Amniotic epithelial cell (primary cell): ENCODE results near the gene SRRM3.
"Not testable (repeated sequence)": the region's sequence is repeated elsewhere in the genome, so short reads cannot be mapped to it uniquely, and the experiment has no call there.

Experiments used
- DNase-seq: peaks from one replicate; pipeline ENCODE4 v3.0.0-alpha.2; 2010; ENCODE audit warnings: low read depth

Gene SRRM3

GRCh38 chr7:76231071-76231470, 29.4 kb downstream of the SRRM3 start:
- DNase-seq = no peak

- no peak for DNase-seq
Measured at GRCh38 chr7:76231583-76231982, 29.9 kb downstream of the SRRM3 start.

- DNase-seq = no peak
Measured at GRCh38 chr7:76232698-76233097, 31.0 kb downstream of the SRRM3 start.

GRCh38 chr7:76233538-76234281, 32.0 kb downstream of the SRRM3 start:
- DNase-seq = no peak

GRCh38 chr7:76234282-76234584, 32.5 kb downstream of the SRRM3 start:
- DNase-seq = no peak

- peak; percentile 87 for DNase-seq
Measured at GRCh38 chr7:76234931-76235441, 33.3 kb downstream of the SRRM3 start.

- DNase-seq = no peak
Measured at GRCh38 chr7:76236224-76236623, 34.5 kb downstream of the SRRM3 start.

GRCh38 chr7:76238326-76238725, 36.6 kb downstream of the SRRM3 start:
- no peak for DNase-seq

GRCh38 chr7:76241141-76241540, 39.4 kb downstream of the SRRM3 start:
- no peak for DNase-seq

DNA sequence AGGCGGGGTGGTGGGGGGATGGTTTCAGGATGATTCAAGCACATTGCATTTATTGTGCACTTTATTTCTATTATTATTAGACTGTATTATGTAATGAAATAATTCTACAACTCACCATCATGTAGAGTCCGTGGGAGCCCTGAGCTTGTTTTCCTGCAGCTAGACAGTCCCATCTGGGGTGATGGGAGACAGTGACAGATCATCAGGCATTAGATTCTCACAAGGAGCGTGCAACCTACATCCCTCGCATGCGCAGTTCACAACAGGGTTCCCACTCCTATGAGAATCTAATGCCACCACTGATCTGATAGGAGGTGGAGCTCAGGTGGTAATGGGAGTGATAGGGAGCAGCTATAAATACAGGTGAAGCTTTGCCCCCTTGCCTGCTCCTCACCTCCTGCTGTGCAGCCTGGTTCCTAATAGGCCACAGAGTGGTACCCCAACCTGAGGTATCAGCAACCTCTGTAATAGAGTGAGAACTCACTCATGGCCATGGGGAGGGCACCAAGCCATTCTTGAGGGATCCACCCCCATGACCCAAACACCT, 40.9 kb downstream of the SRRM3 start:
- not testable (repeated sequence) for DNase-seq

GRCh38 chr7:76244781-76245391, 43.2 kb downstream of the SRRM3 start:
- no peak for DNase-seq

GRCh38 chr7:76246804-76247389, 45.2 kb downstream of the SRRM3 start:
- DNase-seq = no peak

- DNase-seq = no peak
Measured at GRCh38 chr7:76247938-76248337, 46.2 kb downstream of the SRRM3 start.

- DNase-seq = no peak
Measured at GRCh38 chr7:76252021-76252420, 50.3 kb downstream of the SRRM3 start.

DNA sequence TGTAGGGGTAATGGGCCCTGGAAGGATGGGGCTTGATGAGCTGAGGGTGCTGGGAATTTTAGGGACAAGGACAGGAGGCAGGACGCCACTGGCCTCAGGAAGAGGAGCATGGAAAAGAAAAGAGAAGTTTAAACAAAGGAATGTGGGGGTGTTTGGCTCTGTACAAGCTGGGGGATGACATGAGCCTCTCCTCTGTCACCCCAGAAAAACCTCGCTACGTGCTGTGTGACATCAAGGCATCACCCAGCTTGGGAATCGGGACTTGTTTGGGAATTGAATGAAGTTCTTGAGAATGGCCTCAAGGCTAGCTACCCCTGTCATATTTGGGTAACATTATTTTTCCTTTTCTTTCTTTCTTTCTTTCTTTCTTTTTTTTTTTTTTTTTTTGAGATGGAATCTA, 53.1 kb downstream of the SRRM3 start:
- DNase-seq = no peak

GRCh38 chr7:76257973-76258372, 56.3 kb downstream of the SRRM3 start:
- no peak for DNase-seq

DNA sequence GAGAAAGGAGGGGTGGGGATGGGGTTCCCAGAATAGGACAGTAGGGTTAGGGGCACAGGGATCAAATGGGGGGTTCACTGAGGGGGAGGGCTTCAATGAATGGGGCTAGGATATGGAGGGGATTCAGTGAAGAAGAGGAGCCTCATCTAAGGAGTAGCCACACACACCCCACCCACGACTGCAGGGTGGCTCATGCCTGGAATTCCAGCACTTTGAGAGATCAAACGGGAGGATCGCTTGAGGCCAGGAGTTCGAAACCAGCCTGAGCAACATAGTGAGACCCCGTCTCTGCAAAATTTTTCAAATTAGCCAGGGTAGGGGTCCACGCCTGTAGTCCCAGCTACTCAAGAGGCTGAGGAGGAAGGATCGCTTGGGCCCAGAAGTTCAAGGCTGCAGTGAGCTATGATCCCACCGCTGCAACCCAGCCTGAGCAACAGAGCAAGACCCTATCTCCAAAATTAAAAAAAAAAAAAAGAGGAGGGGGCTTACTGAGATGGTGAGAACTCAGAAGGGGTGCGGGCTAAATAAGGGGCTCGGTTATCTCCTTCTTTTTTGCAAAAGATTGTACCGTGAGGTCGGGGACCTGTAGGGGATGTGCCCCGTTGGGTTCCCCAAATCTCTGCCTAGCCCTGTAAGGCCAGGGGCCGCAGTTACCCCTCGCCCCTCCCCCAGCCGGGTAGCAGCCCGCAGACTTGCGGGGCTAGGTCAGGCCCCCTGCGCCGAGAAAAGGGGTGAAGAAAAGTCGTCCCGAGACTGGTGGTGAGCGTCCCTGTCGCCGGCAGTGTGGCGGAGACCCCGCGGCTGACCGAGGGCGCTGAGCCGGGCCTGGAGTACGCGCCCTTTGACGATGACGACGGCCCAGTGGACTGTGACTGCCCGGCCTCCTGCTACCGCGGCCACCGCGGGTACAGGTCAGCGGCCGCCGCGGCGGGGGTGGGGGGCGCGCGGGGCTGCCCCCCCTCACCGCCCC, 57.7 kb downstream of the SRRM3 start:
- DNase-seq = no peak

DNA sequence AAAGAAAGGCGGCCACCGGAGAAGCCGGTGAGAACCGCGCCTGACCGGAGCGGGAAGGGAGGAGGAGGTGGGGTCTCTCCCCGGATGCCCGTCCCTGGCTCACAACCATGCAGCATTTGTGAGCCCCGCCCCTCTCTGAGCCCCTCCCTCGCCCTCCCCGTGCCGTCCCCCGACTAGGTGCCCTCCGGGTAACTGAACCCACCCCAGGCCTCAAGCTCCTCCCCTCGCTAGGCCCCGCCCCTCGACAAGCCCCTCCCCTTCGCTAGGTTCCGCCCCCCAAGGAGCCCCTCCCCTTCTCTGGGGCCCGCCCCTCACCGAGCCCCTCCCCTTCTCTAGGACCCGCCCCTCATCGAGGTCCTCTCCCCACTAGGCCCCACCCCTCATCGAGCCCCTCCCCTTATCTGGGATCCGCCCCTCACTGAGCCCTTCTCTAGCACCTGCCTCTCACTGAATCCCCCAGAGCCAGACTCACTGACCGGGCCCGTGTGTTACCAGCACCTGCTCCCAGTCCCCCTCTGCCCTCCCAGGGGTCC, 58.5 kb downstream of the SRRM3 start:
- peak; percentile 30 for DNase-seq

DNA sequence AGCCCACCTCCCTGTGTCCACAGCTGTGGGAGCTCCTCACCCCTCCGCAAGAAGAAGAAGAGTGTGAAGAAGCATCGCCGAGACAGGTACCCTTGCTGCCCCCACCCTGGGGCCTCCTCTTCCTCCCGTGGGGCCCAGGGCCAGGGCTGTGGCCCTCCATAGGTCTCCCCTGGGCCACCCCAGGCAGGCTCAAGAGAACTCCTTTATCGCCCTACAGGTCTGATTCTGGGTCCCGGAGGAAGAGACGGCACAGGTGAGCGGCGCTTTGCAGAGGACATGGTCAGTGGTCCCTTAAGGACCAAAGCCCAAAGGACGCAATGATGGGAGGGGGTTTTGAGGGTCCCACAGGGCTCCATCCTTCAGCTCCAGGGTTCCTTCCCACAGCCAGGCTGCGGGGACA, 59.6 kb downstream of the SRRM3 start:
- no peak for DNase-seq

- no peak for DNase-seq
Measured at GRCh38 chr7:76261931-76262330, 60.2 kb downstream of the SRRM3 start.

GRCh38 chr7:76262683-76263402, 61.1 kb downstream of the SRRM3 start:
- DNase-seq = peak; percentile 54
